Stimulated activated naive CD8-positive, alpha-beta T cell treated with anti-CD3 and anti-CD28 coated beads, Interleukin-15, Interleukin-2, amounts not matched to agents 100 U/mL and 50 U/mL, for 24 hours (primary cell): Measurements from ENCODE around the gene ARHGAP24.
"Not testable (repeated sequence)": the region's sequence is repeated elsewhere in the genome, so short reads cannot be mapped to it uniquely, and the experiment has no call there.

ENCODE experiments used
- ATAC-seq: fragments of 150-1000 bp; cut with Tn5 transposase; one replicate; pipeline ENCODE4 v1.10.0; 2021
- DNase-seq: peaks from one replicate; pipeline ENCODE4 v3.0.0; 2021

The ARHGAP24 gene

GRCh38 chr4:85818700-85819099 is 343.8 kb downstream of the ARHGAP24 start:
- no peak for DNase-seq
- no peak for ATAC-seq

- DNase-seq, ATAC-seq: not testable (repeated sequence)
Observed at GRCh38 chr4:85820101-85820500, 345.2 kb downstream of the ARHGAP24 start.

- DNase-seq = no peak
Observed at GRCh38 chr4:85821688-85822455, 346.9 kb downstream of the ARHGAP24 start.

GRCh38 chr4:85823295-85823694 is 348.3 kb downstream of the ARHGAP24 start:
- ATAC-seq (no peak), DNase-seq (no peak)

More at GRCh38 chr4:85821688-85822455, 346.9 kb downstream of the ARHGAP24 start:
- ATAC-seq = no peak

GRCh38 chr4:85824166-85824945 is 349.4 kb downstream of the ARHGAP24 start:
- DNase-seq (no peak), ATAC-seq (no peak)

- no peak for DNase-seq
- no peak for ATAC-seq
Observed at GRCh38 chr4:85826060-85826678, 351.2 kb downstream of the ARHGAP24 start.

- DNase-seq (no peak), ATAC-seq (no peak)
Observed at GRCh38 chr4:85828027-85828890, 353.3 kb downstream of the ARHGAP24 start.

GRCh38 chr4:85829276-85830051 is 354.5 kb downstream of the ARHGAP24 start:
- DNase-seq (no peak), ATAC-seq (no peak)

- ATAC-seq (no peak), DNase-seq (no peak)
Observed at GRCh38 chr4:85831647-85832046, 356.7 kb downstream of the ARHGAP24 start.

- ATAC-seq = no peak
- DNase-seq = no peak
Observed at GRCh38 chr4:85833302-85833701, 358.4 kb downstream of the ARHGAP24 start.

- no peak for ATAC-seq
Observed at GRCh38 chr4:85834934-85835333, 360.0 kb downstream of the ARHGAP24 start.

GRCh38 chr4:85836588-85837438 is 361.9 kb downstream of the ARHGAP24 start:
- no peak for ATAC-seq
- no peak for DNase-seq

More at GRCh38 chr4:85834934-85835333, 360.0 kb downstream of the ARHGAP24 start:
- DNase-seq = no peak

GRCh38 chr4:85837439-85837733 is 362.4 kb downstream of the ARHGAP24 start:
- ATAC-seq (no peak), DNase-seq (no peak)

GRCh38 chr4:85839981-85840451 is 365.1 kb downstream of the ARHGAP24 start:
- not testable (repeated sequence) for DNase-seq, ATAC-seq

GRCh38 chr4:85842540-85842939 is 367.6 kb downstream of the ARHGAP24 start:
- ATAC-seq (peak; percentile 32), DNase-seq (no peak)

- DNase-seq, ATAC-seq: not testable (repeated sequence)
Observed at GRCh38 chr4:85853740-85854139, 378.8 kb downstream of the ARHGAP24 start.

- DNase-seq (no peak), ATAC-seq (no peak)
Observed at GRCh38 chr4:85854546-85854945, 379.6 kb downstream of the ARHGAP24 start.

- DNase-seq = no peak
- no peak for ATAC-seq
Observed at GRCh38 chr4:85860066-85860740, 385.3 kb downstream of the ARHGAP24 start.

- DNase-seq (no peak), ATAC-seq (no peak)
Observed at GRCh38 chr4:85861064-85861765, 386.3 kb downstream of the ARHGAP24 start.
